ENCODE data around the gene KDM3B. TPM values are rescaled to one million over a fixed set of nuclear protein-coding genes. Genes with fewer than 3 reads are reported as not detected.

Gene KDM3B
- total and polyA plus RNA-seq, 9 of the 15 experiments (the other 6 are each of a cell fraction or from before 2014, with no cell fraction given): 13.8 to 62.8 (median 41.9) TPM

DNA sequence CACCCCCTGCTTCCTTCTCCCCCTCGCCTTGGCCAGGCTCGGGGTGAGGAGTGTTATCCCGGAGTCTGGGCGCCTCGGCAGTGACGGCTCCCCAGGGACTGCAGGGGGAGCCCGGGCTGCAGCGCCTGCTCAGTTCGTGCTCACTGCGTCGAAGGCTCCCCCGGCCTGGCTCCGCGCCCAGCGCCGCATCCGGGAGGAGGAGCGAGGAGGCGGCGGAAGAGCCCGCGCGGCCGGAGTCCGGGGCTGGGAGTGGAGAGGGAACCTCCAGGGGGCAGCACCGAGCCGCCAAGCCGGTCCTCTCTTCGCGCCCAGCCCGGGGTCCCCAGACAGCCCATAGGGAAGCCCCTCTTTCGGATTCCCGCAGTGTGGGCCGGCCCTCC is 111.5 kb downstream of the KDM3B start (continued):
- TF ChIP-seq, protein P1, sequence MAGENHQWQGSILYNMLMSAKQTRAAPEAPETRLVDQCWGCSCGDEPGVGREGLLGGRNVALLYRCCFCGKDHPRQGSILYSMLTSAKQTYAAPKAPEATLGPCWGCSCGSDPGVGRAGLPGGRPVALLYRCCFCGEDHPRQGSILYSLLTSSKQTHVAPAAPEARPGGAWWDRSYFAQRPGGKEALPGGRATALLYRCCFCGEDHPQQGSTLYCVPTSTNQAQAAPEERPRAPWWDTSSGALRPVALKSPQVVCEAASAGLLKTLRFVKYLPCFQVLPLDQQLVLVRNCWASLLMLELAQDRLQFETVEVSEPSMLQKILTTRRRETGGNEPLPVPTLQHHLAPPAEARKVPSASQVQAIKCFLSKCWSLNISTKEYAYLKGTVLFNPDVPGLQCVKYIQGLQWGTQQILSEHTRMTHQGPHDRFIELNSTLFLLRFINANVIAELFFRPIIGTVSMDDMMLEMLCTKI (IDR thresholded peaks at IDR 0.05; ENCODE audit: partially characterized antibody): no peak
- TF ChIP-seq RBM22 (IDR thresholded peaks at IDR 0.05; ENCODE audit: low read depth, low read length, poor library complexity, severe bottlenecking) (peak; percentile 90), CCNT2 (IDR thresholded peaks at IDR 0.05; ENCODE audit: borderline replicate concordance, extremely low read depth, insufficient read length, low read depth, low read length) (peak; percentile 96), RAD51 (IDR thresholded peaks at IDR 0.05; ENCODE audit: borderline replicate concordance, low read depth) (no peak), CBFB (CRISPR knock-in tag; IDR thresholded peaks at IDR 0.05) (no peak), RHOXF2B (CRISPR knock-in tag; conservative IDR thresholded peaks at IDR 0.05) (no peak), TGIF2 (CRISPR knock-in tag; IDR thresholded peaks at IDR 0.05) (peak; percentile 42; the same call in 1 of the 2 replicates), ESRRA (IDR thresholded peaks at IDR 0.05; ENCODE audit: borderline replicate concordance, low read depth) (no peak; the same call in 1 of the 2 replicates), ELF2 (CRISPR knock-in tag; IDR thresholded peaks at IDR 0.05) (0 out of 2 replicates have a peak, but pooled peaks have one; percentile 8), JUND (IDR thresholded peaks at IDR 0.05; ENCODE audit: borderline replicate concordance, low read depth, low read length) (no peak; the same call in 1 of the 2 replicates), JUND (tag; IDR thresholded peaks at IDR 0.05; ENCODE audit: borderline replicate concordance, low read depth, low read length) (0 out of 3 replicates have a peak, but pooled peaks have one; percentile 5), CSDE1 (IDR thresholded peaks at IDR 0.05) (no peak), GABPB1 (CRISPR knock-in tag; IDR thresholded peaks at IDR 0.05) (peak; percentile 87), SMC3 (conservative IDR thresholded peaks at IDR 0.05; ENCODE audit: insufficient read depth, low read depth, low read length) (peak; percentile 39; the same call in 1 of the 2 replicates), PTRF (tag; IDR thresholded peaks at IDR 0.05) (no peak), SNRNP70 (optimal IDR thresholded peaks at IDR 0.05; ENCODE audit: low read depth, low read length) (no peak), FOSL1 (tag; conservative IDR thresholded peaks at IDR 0.05) (0 out of 2 replicates have a peak, but pooled peaks have one; percentile 42), FIP1L1 (IDR thresholded peaks at IDR 0.05; ENCODE audit: low read depth, low read length, poor library complexity, severe bottlenecking) (peak; percentile 95), CREB1 (IDR thresholded peaks at IDR 0.05) (peak; percentile 77), CREB1 (CRISPR knock-in tag; IDR thresholded peaks at IDR 0.05) (peak; percentile 84), XRCC3 (IDR thresholded peaks at IDR 0.05) (no peak), SP1 (CRISPR knock-in tag; IDR thresholded peaks at IDR 0.05) (peak; percentile 82), COPS2 (conservative IDR thresholded peaks at IDR 0.05) (no peak)
- TF ChIP-seq, protein P2, sequence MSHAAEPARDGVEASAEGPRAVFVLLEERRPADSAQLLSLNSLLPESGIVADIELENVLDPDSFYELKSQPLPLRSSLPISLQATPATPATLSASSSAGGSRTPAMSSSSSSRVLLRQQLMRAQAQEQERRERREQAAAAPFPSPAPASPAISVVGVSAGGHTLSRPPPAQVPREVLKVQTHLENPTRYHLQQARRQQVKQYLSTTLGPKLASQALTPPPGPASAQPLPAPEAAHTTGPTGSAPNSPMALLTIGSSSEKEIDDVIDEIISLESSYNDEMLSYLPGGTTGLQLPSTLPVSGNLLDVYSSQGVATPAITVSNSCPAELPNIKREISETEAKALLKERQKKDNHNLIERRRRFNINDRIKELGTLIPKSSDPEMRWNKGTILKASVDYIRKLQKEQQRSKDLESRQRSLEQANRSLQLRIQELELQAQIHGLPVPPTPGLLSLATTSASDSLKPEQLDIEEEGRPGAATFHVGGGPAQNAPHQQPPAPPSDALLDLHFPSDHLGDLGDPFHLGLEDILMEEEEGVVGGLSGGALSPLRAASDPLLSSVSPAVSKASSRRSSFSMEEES (CRISPR knock-in tag; IDR thresholded peaks at IDR 0.05): no peak
- TF ChIP-seq, protein P3, sequence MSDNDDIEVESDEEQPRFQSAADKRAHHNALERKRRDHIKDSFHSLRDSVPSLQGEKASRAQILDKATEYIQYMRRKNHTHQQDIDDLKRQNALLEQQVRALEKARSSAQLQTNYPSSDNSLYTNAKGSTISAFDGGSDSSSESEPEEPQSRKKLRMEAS (CRISPR knock-in tag; IDR thresholded peaks at IDR 0.05): peak; percentile 85
- TF ChIP-seq, protein P4, sequence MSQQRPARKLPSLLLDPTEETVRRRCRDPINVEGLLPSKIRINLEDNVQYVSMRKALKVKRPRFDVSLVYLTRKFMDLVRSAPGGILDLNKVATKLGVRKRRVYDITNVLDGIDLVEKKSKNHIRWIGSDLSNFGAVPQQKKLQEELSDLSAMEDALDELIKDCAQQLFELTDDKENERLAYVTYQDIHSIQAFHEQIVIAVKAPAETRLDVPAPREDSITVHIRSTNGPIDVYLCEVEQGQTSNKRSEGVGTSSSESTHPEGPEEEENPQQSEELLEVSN (IDR thresholded peaks at IDR 0.05; ENCODE audit: borderline replicate concordance in 1 of 2, extremely low read depth in 1 of 2, insufficient read depth in 1 of 2, insufficient read length in 1 of 2, low read depth in 1 of 2, low read length in 1 of 2, poor library complexity in 1 of 2, severe bottlenecking in 1 of 2): peak; percentile 73 to 94
